Right renal pelvis (tissue), 4 donors: ENCODE data around the gene AKAP1. TPM values are rescaled to one million over a fixed set of nuclear protein-coding genes. Genes with fewer than 3 reads are reported as not detected.
"Not testable (repeated sequence)": the region's sequence is repeated elsewhere in the genome, so short reads cannot be mapped to it uniquely, and the experiment has no call there.

Source experiments
- DNase-seq, 4 donors: peaks; one replicate each; pipeline ENCODE4 v3.0.0-alpha.2; 2013; ENCODE audit warnings: low read depth in 4 of 4, low spot score in 3 of 4, missing footprints in 1 of 4
- polyA plus RNA-seq, 4 donors: library from polyadenylated mRNA; unstranded; fragments of 120-200 nt; gene quantifications; one replicate each; pipeline ENCODE4 v1.2.1, GENCODE V29; 2013; ENCODE audit not compliant: insufficient read length in 4 of 4

The AKAP1 gene
- polyA plus RNA-seq, 4 donors: 33.8 to 36.8 (median 36.0) TPM

GRCh38 chr17:57102660-57103059 is 17.6 kb downstream of the AKAP1 start:
- not testable (repeated sequence) for DNase-seq

GRCh38 chr17:57104461-57105175 is 19.6 kb downstream of the AKAP1 start:
- no peak for DNase-seq

- DNase-seq: no peak
Observed at GRCh38 chr17:57105591-57105990, 20.5 kb downstream of the AKAP1 start.

- DNase-seq: no peak
Observed at GRCh38 chr17:57106107-57106835, 21.2 kb downstream of the AKAP1 start.

- no peak for DNase-seq
Observed at GRCh38 chr17:57106836-57107497, 21.9 kb downstream of the AKAP1 start.

- no peak for DNase-seq
Observed at GRCh38 chr17:57107498-57108101, 22.6 kb downstream of the AKAP1 start.

GRCh38 chr17:57108671-57109392 is 23.8 kb downstream of the AKAP1 start:
- DNase-seq: no peak

- no peak for DNase-seq
Observed at GRCh38 chr17:57109393-57110151, 24.5 kb downstream of the AKAP1 start.

GRCh38 chr17:57110152-57110542 is 25.1 kb downstream of the AKAP1 start:
- no peak for DNase-seq

GRCh38 chr17:57110579-57111325 is 25.7 kb downstream of the AKAP1 start:
- DNase-seq: no peak

GRCh38 chr17:57111386-57111785 is 26.3 kb downstream of the AKAP1 start:
- DNase-seq: no peak

GRCh38 chr17:57113011-57113410 is 28.0 kb downstream of the AKAP1 start:
- no peak for DNase-seq

- no peak for DNase-seq
Observed at GRCh38 chr17:57113656-57114055, 28.6 kb downstream of the AKAP1 start.

- DNase-seq: no peak
Observed at GRCh38 chr17:57114085-57114673, 29.1 kb downstream of the AKAP1 start.

GRCh38 chr17:57115377-57115776 is 30.3 kb downstream of the AKAP1 start:
- no peak for DNase-seq

- DNase-seq: no peak
Observed at GRCh38 chr17:57115916-57116315, 30.9 kb downstream of the AKAP1 start.

GRCh38 chr17:57117798-57118197 is 32.8 kb downstream of the AKAP1 start:
- no peak for DNase-seq

- DNase-seq: no peak
Observed at GRCh38 chr17:57120814-57121213, 35.8 kb downstream of the AKAP1 start.
